Measurements from ENCODE around the gene PRSS12.
"Not testable (repeated sequence)": the region's sequence is repeated elsewhere in the genome, so short reads cannot be mapped to it uniquely, and the experiment has no call there.

PRSS12 gene, protein sequence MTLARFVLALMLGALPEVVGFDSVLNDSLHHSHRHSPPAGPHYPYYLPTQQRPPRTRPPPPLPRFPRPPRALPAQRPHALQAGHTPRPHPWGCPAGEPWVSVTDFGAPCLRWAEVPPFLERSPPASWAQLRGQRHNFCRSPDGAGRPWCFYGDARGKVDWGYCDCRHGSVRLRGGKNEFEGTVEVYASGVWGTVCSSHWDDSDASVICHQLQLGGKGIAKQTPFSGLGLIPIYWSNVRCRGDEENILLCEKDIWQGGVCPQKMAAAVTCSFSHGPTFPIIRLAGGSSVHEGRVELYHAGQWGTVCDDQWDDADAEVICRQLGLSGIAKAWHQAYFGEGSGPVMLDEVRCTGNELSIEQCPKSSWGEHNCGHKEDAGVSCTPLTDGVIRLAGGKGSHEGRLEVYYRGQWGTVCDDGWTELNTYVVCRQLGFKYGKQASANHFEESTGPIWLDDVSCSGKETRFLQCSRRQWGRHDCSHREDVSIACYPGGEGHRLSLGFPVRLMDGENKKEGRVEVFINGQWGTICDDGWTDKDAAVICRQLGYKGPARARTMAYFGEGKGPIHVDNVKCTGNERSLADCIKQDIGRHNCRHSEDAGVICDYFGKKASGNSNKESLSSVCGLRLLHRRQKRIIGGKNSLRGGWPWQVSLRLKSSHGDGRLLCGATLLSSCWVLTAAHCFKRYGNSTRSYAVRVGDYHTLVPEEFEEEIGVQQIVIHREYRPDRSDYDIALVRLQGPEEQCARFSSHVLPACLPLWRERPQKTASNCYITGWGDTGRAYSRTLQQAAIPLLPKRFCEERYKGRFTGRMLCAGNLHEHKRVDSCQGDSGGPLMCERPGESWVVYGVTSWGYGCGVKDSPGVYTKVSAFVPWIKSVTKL

DNA sequence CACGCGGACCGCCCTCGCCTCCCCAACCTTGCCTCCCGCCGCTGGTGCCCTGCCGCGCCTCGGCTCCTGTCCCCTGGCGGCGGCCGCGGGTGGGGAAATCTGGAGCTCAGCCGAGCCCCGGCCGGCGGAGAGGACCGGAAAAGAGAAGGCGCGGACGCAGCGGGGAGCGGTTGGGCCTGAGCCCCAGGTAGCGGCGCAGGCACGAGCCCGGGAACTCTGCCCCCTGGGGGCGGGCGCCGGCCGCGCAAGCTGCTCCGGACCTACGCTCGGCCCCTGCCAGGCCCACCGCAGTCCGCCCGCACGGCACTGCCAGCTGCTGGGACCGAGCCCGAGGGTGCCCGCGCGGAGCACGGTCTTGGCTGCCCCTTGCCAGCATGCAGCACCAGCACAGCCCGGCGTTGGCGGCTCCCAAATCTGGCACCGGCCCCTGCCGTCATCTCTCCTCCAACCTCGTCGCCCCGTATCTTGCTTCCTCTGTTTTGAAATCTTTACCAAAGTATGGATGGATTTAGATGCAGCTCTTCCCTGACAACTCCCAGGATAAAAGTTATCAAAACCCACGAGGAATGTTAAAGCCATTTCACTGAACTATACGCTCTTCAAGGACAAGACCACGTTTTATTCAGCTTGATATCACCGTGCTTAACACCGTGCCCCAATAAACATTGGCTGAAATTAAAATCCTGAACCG is at the start of gene PRSS12:
PRSS12 (minus strand) TSS at position 161 of the 691 bp plus-strand sequence. CDS start 283 bp downstream, outside the sequence.
- H3K36me3 Mint-ChIP-seq: no peaks in the 10 kb centered on the region
- H3K9me3 Mint-ChIP-seq: no peaks in the 10 kb centered on the region
- peak; percentile 46 to 79 for DNase-seq (ENCODE audit: low spot score in 2 of 2)
- H3K27ac Mint-ChIP-seq: no peak within 1 kb of the TSS
- peaks cover 12% of the 10 kb centered on the region for H3K4me1 Mint-ChIP-seq
- ATAC-seq: peak; percentile 90
- H3K4me3 Mint-ChIP-seq: peak within 1 kb of the TSS; percentile 69

DNA sequence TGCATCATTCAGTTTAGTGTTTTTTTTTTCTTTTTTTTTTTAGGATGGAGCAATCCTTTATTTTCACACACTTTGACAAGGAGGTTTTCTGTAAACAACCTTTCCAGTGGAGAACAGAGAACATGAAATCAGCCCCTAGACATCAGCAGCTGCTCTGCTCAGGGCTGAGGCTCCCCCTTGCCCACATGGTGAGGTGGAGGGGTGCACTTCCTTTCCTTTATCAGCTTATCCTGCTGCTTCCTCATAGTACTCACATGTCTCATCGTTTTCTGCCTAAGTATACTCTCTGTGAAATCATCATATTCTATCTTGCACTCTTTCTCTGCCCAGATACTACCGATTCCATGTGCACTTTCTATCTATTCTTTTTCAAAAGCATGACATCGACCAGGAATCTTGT is 47.6 kb upstream of the PRSS12 start:
- H3K4me1 Mint-ChIP-seq: no peaks in the 10 kb centered on the region
- H3K36me3 Mint-ChIP-seq: no peaks in the 10 kb centered on the region
- no peak overlapping the region for H3K4me3 Mint-ChIP-seq
- no peaks in the 10 kb centered on the region for H3K9me3 Mint-ChIP-seq
- no peak for DNase-seq (ENCODE audit: low spot score in 2 of 2)
- ATAC-seq: no peak
- H3K27ac Mint-ChIP-seq: no peak overlapping the region

DNA sequence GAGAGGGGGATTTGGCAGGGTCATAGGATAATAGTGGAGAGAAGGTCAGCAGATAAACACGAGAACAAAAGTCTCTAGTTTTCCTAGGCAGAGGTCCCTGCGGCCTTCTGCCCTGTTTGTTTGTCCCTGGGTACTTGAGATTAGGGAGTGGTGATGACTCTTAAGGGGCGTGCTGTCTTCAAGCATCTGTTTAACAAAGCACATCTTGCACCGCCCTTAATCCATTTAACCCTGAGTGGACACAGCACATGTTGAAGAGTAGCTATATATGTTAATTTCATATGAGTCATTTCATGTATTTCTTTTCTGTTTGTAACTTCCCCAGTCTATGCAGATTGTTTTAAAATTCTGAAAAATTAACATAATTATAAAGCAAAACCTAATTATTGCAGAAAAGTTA is 47.1 kb upstream of the PRSS12 start:
- H3K27ac Mint-ChIP-seq; H3K4me1 Mint-ChIP-seq; H3K4me3 Mint-ChIP-seq; H3K36me3 Mint-ChIP-seq; H3K9me3 Mint-ChIP-seq; ATAC-seq; DNase-seq (ENCODE audit: low spot score in 2 of 2): not testable (repeated sequence)

DNA sequence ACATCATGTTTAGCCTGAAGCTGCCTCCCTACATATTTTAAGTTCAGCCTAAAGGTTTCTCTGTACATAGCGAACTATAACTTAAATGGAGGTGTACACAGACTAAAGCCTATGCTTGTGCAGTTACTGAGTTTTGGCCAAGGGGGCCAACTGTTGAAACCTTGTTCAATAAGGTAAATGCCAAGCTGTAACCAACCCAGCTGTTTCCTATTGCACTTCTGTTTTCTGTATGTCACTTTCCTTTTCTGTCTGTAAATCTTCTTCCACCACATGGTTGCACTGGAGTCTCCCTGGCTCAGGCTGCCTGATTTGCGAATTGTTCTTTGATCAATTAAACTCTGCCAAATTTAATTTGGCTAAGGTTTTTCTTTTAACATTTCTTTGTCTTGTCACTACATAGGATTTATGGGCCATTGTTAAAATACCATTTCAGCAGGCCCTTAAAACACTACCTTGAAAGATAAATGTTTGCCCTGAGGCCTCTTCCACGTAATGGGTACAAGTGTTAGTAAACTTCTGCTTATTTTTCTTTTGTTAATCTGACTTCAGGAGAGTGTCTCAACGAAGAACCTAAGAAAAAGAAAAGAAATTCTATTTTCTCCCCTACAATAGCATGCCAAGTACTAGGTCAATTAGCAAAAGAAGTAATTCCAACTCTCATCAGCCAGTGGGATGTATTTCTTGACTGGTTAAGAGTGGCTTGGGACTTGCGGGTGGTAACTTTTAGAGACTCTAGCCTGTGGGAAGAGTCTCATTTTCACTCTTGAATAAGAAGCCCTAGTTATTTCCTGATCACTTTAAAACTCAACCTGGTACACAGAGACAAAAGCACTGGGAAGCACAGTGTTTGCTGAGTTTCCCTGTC is 45.7 kb upstream of the PRSS12 start:
- ATAC-seq (peak; percentile 21), DNase-seq (ENCODE audit: low spot score in 2 of 2) (no peak)
- no peaks in the 10 kb centered on the region for H3K4me1 Mint-ChIP-seq
- H3K36me3 Mint-ChIP-seq: no peaks in the 10 kb centered on the region
- H3K27ac Mint-ChIP-seq: no peak overlapping the region
- H3K9me3 Mint-ChIP-seq: no peaks in the 10 kb centered on the region
- H3K4me3 Mint-ChIP-seq: no peak overlapping the region

DNA sequence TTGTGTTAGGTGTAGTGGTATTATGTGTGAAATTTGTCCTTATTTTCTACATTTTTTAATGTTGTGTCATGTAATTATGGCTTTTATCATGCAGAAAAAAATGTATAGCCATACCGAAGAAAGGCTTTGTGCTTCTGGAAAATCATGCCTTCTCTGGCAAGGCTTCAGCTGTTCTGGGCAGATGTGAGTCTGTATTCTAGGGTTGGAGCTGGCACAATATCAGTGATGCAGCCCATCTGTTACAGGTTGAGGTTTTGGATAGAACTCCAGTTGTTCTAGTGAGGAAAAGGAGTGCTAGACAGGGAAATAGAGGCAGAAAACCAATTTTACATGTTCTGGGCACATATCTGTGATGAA is 44.8 kb upstream of the PRSS12 start:
- H3K4me3 Mint-ChIP-seq: no peak overlapping the region
- DNase-seq (ENCODE audit: low spot score in 2 of 2) (no peak), ATAC-seq (no peak)
- H3K27ac Mint-ChIP-seq: no peak overlapping the region
- H3K4me1 Mint-ChIP-seq: no peaks in the 10 kb centered on the region
- H3K36me3 Mint-ChIP-seq: no peaks in the 10 kb centered on the region
- H3K9me3 Mint-ChIP-seq: peaks cover 2% of the 10 kb centered on the region

DNA sequence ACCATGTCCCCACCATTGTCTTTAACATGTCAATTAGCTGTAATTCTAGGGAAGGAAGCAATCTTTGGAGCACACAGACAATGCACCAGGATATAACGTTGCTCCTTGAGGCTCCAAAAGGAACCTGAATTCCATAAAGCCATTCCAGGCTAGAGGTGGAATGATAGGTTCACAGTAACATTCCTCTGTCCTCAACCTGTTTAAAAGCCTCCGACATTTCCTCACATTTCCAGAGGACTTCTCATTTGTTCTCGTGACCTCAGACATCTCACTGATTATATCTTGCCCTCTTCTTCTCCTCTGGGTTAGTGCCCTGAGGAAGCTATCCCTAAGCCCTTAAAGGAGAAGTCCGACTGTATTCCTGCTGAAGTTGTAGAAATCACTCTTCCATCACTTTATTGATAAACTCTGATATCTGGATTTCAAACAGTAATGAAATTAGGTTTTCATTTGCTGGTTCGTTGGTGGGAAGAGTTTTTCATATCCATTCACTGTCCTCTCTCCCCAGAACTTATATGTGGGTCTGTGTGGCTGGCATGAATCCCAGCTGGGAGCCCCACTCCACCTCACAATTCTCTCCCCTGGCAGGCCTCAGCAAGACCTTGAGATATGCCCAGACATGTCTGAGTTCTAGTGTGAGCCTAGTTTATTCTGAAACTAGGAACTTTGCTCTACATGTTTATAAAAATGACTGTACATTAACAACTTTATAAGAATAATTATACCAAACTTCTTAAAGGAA is 44.2 kb upstream of the PRSS12 start:
- Mint-ChIP-seq H3K36me3 (no peaks in the 10 kb centered on the region), H3K4me1 (no peaks in the 10 kb centered on the region), H3K9me3 (peaks cover 2% of the 10 kb centered on the region), H3K4me3 (no peak overlapping the region), H3K27ac (no peak overlapping the region)
- no peak for DNase-seq (ENCODE audit: low spot score in 2 of 2)
- peak; percentile 8 for ATAC-seq

DNA sequence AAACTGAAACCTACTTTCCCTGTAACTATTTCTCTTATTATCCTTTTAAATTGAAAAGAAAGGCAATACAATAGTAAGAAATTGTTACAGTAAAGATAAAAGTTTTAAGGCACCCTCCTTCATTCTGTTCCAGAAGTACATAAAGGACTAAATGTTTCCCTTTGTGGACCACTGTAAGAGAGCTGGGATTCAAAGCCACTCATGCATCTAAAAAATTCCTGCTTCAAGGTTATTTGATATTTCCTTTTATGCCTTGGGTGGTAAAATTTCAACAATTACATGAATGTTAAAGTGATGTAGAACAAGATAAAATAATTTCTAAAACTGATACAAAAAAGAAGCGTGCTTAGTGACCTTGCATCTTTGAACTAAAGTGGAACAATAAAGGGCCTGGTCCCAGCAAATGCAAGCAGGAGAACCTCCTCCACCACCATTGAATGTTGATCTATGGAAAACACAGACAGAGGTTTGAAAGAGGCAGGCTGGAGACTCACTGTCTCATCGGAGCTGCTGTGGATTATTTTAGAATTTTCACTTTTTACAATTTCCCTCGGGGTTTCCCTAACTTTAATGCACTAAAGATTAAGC is 42.3 kb upstream of the PRSS12 start:
- no peak for DNase-seq (ENCODE audit: low spot score in 2 of 2)
- Mint-ChIP-seq H3K4me1 (no peaks in the 10 kb centered on the region), H3K36me3 (no peaks in the 10 kb centered on the region), H3K4me3 (no peak overlapping the region), H3K9me3 (peaks cover 2% of the 10 kb centered on the region), H3K27ac (no peak overlapping the region)
- no peak for ATAC-seq

DNA sequence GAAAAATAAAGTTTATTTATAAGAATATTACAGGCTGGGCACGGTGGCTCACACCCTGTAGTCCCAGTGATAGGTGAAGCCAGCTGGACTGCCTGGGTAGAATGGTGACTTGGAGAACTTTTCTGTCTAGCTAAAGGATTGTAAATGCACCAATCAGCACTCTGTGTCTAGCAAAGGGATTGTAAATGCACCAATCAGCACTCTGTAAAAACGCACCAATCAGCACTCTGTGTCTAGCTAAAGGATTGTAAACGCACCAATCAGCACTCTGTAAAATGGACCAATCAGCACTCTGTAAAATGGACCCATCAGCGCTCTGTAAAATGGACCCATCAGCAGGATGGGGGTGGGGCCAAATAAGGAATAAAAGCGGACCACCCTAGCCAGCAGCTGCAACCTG is 39.7 kb upstream of the PRSS12 start:
- not testable (repeated sequence) for ATAC-seq

DNA sequence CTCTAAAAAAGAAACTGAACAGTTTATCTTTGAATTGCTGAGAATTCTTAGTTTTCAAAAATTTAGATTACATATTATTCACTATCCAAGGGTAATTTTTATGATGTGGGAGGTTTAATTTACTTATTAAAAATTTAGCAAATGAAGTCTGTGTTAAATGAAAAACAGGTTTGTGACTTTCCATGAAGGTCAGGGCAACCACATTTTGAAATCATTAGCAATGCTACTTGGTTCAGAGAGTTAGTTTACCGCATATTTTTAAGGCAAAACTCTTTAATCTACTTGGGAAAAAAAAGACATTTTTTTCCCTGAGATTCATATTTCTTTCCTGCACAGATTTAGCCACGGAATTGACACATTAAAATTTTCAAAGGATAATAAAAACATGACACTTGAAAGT is 37.3 kb upstream of the PRSS12 start:
- DNase-seq (ENCODE audit: low spot score in 2 of 2) (no peak), ATAC-seq (no peak)
- peaks cover 13% of the 10 kb centered on the region for H3K9me3 Mint-ChIP-seq
- no peaks in the 10 kb centered on the region for H3K4me1 Mint-ChIP-seq
- H3K4me3 Mint-ChIP-seq: no peak overlapping the region
- no peak overlapping the region for H3K27ac Mint-ChIP-seq
- H3K36me3 Mint-ChIP-seq: no peaks in the 10 kb centered on the region

More for the DNA sequence above, 39.7 kb upstream of the PRSS12 start:
- DNase-seq (ENCODE audit: low spot score in 2 of 2); H3K4me3 Mint-ChIP-seq; H3K27ac Mint-ChIP-seq; H3K4me1 Mint-ChIP-seq; H3K9me3 Mint-ChIP-seq; H3K36me3 Mint-ChIP-seq: not testable (repeated sequence)

DNA sequence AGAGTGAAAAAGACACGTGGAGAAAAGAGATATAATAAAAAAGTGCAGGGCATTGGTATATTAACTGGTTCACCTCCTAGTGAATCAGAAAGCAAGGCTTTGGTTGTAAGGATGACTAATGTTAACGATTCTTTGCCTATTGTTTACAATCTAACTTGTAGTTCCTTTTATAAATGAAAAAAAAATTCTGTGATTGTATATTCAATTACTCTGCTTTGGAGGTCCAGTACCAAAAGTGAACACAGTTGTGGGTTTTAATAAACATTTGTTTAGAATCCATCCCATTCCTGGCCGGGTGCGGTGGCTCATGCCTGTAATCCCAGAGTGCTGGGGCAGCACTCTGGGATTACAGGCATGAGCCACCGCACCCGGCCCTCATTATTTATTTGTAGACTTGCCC is 36.9 kb upstream of the PRSS12 start:
- ATAC-seq (no peak), DNase-seq (ENCODE audit: low spot score in 2 of 2) (no peak)
- H3K4me1 Mint-ChIP-seq: no peaks in the 10 kb centered on the region
- no peak overlapping the region for H3K4me3 Mint-ChIP-seq
- no peaks in the 10 kb centered on the region for H3K36me3 Mint-ChIP-seq
- no peak overlapping the region for H3K27ac Mint-ChIP-seq
- peaks cover 13% of the 10 kb centered on the region for H3K9me3 Mint-ChIP-seq

DNA sequence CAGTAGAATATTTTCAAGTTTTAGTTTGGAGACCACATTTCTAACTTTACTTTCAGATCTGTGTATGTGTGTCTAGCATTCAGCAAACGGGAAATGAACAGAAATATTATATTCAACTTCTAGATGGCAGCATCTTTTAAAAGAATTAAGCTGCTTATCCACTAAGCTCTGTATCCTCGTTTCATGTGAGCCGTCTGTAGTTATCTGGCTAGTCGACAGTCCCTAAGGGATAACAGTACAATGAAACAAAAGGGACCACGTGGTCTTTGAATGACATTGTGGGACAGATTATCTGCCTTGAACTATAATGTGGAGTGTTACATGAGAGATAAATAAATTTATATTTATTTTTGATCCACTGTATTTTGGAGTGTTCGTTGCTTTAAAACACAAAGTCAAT is 35.8 kb upstream of the PRSS12 start:
- Mint-ChIP-seq H3K27ac (no peak overlapping the region), H3K9me3 (peaks cover 13% of the 10 kb centered on the region), H3K4me3 (no peak overlapping the region), H3K4me1 (no peaks in the 10 kb centered on the region), H3K36me3 (no peaks in the 10 kb centered on the region)
- ATAC-seq: no peak
- DNase-seq (ENCODE audit: low spot score in 2 of 2): no peak

DNA sequence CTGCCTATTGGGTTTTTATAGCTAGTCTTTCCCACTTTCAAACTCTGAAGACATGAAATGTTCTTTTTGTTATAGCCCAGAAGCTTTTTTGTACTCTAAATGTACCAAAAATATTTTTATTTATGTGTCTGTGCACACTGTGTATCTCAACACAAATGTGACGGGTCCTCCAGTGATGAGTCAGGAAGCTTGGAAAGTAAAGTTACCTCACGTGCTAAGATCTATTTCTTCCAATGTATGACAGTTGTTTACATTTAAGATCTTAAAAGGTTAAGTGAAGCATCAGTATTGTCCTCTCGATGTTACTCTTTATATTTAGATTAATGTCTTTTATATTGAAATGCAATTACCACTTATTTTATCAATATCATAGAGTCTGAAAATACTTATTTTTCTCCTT is 29.1 kb upstream of the PRSS12 start:
- Mint-ChIP-seq H3K4me3 (no peak overlapping the region), H3K9me3 (peaks cover 4% of the 10 kb centered on the region), H3K36me3 (no peaks in the 10 kb centered on the region), H3K4me1 (no peaks in the 10 kb centered on the region), H3K27ac (no peak overlapping the region)
- ATAC-seq (no peak), DNase-seq (ENCODE audit: low spot score in 2 of 2) (no peak)

DNA sequence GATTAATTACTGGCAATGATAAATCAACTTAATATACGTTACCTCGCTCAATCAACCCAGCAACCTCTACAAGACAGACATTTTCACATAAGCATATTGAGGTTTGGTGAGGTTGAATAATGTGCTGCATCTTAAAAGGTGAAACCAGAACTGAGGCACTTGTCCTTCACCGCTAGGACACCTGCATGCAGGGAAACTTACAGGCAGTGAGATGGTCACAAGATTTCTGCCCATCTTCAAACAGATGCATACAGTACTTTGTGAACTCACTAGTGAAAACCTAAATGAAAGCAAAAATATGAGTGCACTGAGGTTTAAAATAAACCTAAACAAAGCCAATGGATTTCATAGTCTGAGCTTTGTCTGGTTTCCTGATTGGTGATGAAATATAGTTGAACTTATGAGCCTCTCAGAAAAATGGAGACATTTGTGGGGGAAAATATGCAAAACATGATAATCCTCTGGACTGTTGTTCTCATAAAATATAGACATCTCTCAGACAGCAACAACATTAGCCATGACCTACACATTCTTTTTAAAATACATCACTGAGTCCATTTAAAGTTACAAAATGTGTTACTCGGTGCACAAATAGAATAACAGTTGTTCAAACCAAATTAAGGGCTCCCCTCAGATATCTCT is 20.9 kb upstream of the PRSS12 start:
- no peaks in the 10 kb centered on the region for H3K36me3 Mint-ChIP-seq
- no peaks in the 10 kb centered on the region for H3K4me1 Mint-ChIP-seq
- H3K4me3 Mint-ChIP-seq: no peak overlapping the region
- no peak for DNase-seq (ENCODE audit: low spot score in 2 of 2)
- H3K9me3 Mint-ChIP-seq: peaks cover 3% of the 10 kb centered on the region
- H3K27ac Mint-ChIP-seq: no peak overlapping the region
- ATAC-seq: no peak

Data from stimulated activated effector memory CD8-positive, alpha-beta T cell treated with anti-CD3 and anti-CD28 coated beads, Interleukin-12 subunit alpha, Interleukin-12 subunit beta, amount 100 ng/mL, for 72 hours (primary cell).